Measurements from ENCODE around the gene IL4I1.

IL4I1 gene

GRCh38 chr19:49924004-49924880, 27.6 kb upstream of the IL4I1 start:
- no peak for DNase-seq (ENCODE audit: low spot score)

DNA sequence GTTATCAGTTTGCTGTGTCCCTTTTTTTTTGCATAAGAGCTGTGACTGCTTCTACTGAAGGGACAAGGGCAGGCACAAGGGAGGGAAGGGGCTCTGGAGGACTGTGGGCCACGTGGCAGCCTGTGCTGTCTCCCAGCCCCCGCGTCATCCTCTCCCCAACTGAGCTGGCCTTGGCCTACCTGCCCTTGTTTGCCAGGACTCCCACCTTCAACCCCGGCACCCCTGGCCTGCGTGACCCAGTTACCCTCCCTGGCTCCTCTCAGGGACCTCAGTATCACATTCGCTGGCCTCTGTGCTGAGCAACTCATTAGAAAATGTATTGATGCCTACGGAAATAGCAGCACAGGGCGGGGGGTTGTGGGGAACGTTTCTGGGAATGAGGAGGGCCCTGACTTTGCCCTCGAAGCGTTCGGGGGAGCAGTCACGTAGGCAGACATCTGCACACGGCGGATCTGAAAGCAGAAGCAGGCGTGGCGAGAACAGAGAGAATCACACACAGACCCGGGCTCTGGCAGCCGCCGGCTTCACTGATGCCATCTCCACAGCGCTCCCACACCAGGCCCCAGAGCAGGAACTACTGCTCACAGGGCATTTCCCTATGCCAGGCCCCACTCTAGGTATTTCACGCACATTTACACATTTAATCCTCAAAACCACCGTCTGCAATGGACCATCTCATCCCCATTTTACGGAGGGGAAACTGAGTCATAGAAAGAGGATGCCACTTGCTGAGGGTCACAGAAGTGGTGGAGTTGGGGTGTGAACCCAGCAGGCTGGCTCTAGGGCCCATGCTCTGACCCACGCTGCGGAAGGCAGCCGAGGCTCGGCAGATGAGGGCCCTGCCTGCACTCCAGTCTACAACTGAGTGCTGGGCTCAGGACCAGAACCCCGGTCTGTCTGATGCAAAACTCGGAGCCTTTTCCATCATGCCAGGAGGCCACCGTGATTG, 26.6 kb upstream of the IL4I1 start:
- DNase-seq (ENCODE audit: low spot score): peak; percentile 20

DNA sequence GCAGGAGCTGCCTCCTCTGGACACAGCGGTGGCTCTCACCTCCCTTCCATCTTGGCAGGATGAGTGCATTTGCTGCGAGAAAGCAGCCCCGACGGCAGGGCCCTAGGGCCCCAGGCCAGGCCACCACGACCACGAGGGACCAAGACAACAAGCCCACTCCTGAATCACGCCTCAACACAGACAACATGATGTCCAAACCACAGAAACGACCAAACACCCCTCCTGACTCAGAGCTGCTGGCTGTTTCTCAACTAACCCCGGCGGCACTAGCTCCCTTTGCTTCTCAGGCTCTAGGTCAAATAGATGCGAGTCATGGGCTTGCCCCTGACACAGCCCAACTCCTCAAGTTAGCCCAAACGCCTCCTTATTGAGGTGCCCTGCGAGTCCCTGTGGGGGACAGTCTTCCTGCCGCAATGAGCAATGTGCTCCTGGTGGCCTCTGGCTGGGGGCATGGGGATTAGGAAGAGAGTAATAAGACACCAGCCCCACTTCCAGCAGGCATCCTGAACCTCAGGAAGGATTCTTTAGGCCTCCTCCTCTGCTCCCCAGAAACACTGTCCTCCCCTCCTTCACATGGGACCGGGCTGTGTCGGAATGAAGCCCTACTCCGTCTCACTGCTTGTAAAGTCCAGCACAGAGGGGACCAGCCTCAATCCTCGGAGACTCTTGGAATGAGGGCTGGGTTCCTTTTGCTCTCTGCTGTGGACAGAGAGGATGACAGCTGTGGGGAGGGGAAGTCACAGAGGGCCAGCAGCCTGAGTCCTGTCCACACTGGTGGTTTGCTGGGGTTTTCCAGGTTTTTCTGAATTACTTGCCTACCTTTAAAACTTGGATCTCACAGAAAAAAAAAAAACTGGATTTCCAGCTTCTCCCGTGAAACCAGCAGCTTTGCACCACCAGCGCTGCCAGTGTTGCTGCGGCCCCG, 25.4 kb upstream of the IL4I1 start:
- no peak for DNase-seq (ENCODE audit: low spot score)

- no peak for DNase-seq (ENCODE audit: low spot score)
These were observed 24.1 kb upstream of the IL4I1 start for GRCh38 chr19:49920624-49921363.

- DNase-seq (ENCODE audit: low spot score): no peak
These were observed 21.4 kb upstream of the IL4I1 start for GRCh38 chr19:49918089-49918488.

DNA sequence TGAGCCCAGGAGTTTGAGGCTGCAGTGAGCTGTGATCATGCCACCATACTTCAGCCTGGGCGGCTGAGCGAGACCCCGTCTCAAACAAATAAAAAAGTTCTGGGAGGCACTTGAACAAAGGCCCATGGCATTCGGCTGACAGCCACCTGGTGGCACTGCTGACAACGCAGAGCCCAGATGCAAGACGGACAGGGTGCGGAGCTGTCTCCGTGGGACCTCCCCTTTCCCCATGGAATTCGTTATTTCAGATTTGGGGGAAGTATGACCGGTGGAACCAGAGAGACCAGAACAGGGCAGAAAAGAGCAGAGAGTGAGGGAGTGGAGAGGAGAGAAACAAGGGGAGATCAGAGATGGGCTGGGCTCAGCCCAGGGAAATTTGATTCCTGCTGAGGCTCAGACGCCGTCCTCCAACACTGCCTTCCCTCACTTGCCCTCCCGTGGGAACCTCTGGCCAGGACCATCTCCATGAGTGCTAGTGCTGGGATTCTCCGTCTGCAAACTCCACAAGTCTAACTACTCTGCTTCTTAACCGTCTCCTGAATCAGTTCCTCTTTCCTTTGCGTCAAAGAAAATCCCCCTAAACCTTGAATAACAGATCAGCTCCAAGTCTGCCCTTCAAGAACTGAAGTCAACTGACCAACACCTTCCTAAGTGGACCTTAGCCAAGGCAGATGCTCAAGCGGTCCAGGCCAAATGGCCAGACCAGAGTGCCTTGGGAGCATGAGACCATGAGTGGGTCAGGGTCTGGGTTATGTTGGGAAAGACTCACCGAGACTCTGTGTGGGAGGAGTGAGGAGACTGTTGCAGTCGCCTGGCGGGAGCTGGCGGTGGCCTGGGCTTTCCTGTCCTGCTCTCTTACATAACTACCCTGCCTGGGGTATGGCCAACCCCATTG, 20.4 kb upstream of the IL4I1 start:
- DNase-seq (ENCODE audit: low spot score): peak; percentile 62

- no peak for DNase-seq (ENCODE audit: low spot score)
These were observed 18.6 kb upstream of the IL4I1 start for GRCh38 chr19:49915271-49915670.

GRCh38 chr19:49913720-49914119, 17.0 kb upstream of the IL4I1 start:
- no peak for DNase-seq (ENCODE audit: low spot score)

- DNase-seq (ENCODE audit: low spot score): no peak
These were observed 16.4 kb upstream of the IL4I1 start for GRCh38 chr19:49912965-49913685.

DNA sequence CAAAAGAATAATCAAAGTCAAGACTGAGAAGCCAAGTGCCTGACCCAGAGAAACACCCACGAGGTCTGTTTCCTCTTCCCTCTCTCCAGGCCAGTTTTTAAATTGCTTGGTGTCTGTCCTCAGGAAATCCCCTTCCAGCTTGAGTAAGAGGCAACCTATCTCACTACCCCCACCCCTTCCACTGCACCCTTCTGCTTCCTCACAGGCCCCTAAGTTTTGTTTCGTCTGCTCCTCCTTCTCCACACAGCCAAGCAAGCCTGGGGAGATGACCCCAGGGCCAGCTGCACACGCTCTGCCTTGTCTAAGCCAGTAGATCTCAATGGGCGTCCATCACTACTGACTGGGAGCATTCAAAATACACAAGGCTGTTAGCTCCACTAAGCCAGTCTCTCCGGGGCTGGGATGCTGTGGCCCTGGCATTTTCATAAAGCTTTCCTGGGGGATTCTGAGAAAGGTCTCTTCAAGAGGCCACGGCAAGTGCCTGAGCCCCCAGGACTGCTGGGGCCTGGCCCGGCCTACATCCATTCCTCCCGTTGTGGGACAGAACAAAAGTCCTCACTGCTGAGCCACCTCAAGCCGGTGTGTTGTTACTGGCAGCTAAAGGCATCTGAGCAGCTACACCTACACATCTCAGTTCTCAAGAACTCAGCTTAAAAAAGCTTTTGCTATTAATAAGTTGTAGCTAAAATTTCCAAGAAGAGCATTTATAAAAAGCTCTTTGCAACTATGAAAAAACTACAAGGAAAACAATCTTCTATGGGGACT, 14.9 kb upstream of the IL4I1 start:
- peak; percentile 68 for DNase-seq (ENCODE audit: low spot score)

DNA sequence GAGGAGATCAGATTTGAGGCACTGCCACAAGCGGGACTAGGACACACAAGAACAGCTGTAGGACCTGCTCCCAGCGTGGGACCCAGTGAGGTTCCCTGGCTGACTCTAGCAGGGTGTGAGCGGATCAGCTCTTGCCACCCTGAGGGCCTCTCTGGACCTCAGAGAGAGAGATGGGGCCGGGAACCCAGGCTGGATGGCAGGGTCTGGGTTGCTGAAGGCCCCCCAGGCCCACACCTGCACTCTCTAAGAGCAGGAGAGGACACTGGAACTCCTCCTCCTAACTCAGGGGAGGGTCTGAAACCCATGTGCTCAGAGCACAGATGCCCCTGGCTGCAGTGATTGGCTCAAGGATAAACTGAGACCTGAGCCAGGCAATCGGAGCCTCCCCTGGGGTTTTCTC, 13.5 kb upstream of the IL4I1 start:
- DNase-seq (ENCODE audit: low spot score): no peak

DNA sequence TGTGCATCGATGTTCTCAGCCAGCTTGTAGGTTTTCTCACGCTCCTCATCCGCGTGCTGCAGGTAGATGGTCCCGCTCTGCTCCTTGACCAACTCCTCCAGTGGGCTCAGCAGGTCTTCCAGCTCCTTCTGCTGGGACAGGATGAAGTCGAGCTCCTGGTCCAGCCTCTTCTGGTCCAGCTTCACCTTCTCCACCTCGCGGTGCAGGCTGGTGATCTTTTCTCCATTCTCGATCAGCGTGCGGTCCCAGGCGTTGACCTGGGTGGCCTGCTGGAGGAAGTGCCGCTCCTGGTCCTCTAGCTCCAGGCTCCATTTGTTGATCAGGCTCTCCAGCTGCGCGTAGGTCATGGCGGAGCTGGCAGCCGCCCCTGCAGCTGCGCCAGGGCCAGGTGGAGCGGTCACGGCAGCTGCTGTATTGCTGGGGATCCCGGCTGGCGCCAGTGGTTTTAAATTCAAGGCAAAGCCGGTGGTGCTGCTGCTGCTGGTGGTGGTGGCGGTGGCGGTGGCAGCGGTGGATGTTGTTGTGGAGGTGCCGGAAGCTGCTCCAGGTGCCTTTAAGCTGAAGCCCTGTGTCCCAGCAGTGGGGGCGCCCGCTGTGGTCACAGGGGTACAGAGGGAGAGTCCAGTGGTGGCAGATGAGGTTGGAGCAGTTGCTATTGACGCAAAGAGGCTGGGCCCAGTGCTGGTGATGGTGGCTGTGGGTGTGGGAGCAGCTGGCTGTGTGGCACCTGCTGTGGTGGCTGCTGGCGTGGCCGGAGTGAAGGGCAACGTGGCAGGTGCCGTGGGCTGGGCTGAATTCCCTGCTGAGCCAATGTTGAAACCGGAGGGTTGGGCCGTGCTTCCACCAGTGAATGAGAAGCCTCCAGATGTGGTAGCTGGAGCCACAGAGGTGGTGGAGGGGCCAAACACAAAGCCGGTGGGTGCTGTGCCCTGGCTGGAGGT, 12.1 kb upstream of the IL4I1 start:
- DNase-seq (ENCODE audit: low spot score): no peak

- no peak for DNase-seq (ENCODE audit: low spot score)
These were observed 11.2 kb upstream of the IL4I1 start for GRCh38 chr19:49907745-49908446.

DNA sequence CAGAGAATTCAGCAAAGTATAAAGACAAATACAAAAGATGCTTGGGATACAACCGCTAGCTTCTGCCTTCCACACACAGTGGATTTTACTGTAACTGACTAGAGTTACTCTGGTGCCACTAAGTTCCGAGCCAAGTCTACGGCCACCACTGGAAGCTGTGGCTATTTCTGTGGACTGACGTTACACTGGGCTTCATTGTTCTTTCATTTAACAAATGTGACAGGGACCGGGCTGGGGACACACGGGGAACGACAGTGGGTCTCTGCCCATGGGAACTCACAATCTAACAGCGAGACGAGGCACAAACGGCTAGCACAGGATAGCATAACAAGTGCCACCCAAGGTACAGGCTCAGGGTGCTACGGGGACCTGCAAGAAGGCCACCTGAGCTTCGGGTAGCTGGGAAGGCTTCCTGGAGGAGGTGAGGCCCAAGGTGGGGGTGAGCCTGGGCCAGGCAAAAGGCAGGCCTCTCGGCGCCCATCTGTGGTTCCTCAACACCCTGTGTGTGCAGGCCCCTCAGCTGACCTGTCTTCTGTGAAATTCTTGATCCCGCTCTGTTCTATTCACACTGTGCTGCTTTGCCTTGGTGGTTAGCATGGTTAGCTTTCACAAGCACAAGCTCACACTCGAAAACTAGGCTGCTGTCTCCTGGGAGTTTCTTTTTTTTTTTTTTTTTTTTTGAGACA, 10.3 kb upstream of the IL4I1 start:
- DNase-seq (ENCODE audit: low spot score): peak; percentile 84

DNA sequence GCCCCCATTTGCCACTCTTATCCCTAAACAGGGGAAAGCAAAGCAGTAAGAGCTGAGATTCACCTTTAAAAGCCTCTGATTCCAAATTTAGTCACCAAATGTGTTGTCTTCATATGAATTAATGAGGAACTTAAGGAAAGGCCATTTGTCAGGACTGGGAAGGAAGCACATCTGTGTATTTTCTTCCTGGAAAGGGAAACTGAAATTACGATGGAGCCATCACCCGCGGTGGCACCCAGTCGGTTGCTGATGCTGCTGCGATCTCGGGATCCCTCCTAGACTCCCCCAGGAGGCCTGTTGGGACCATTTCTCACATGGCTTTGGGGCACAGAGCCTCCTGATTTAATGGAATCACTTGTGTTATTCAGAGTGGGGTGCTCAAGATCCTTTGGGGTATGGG, 7.4 kb upstream of the IL4I1 start:
- no peak for DNase-seq (ENCODE audit: low spot score)
